Aorta (tissue), 5 donors: ENCODE data around the gene PRSS36. TPM values are rescaled to one million over a fixed set of nuclear protein-coding genes. Genes with fewer than 3 reads are reported as not detected.
"Not testable (repeated sequence)": the region's sequence is repeated elsewhere in the genome, so short reads cannot be mapped to it uniquely, and the experiment has no call there.

ENCODE experiments used
- ATAC-seq: fragments of 200-7000 bp; cut with Tn5 transposase; one replicate; pipeline ENCODE4 v1.9.1; 2022; ENCODE audit warnings: moderate library complexity; ENCODE audit not compliant: low FRiP score
- DNase-seq, 2 donors: peaks; one replicate each; pipeline ENCODE4 v3.0.0-alpha.2; 2020
- H3K27ac ChIP-seq, 2 donors: one replicate each; pipeline ENCODE4 v1.5.1; 2013; ENCODE audit warnings: low read length in 2 of 2, mild to moderate bottlenecking in 2 of 2, moderate library complexity in 2 of 2, control low read depth in 1 of 2, inconsistent platforms in 1 of 2, low read depth in 1 of 2
- H3K27me3 ChIP-seq, 2 donors: one replicate each; pipeline ENCODE4 v1.6.1; 2013; ENCODE audit warnings: control low read depth in 1 of 2, low read length in 1 of 2, mild to moderate bottlenecking in 1 of 2, moderate library complexity in 1 of 2; ENCODE audit not compliant: insufficient read depth in 2 of 2, control insufficient read depth in 1 of 2
- H3K36me3 ChIP-seq, 2 donors: one replicate each; pipeline ENCODE4 v1.6.1; 2013; ENCODE audit warnings: control low read depth in 1 of 2, low read length in 1 of 2, mild to moderate bottlenecking in 1 of 2; ENCODE audit not compliant: insufficient read depth in 2 of 2, control insufficient read depth in 1 of 2
- H3K4me1 ChIP-seq, 2 donors: one replicate each; pipeline ENCODE4 v1.6.1; 2013; ENCODE audit warnings: low read length in 2 of 2, control low read depth in 1 of 2, mild to moderate bottlenecking in 1 of 2, moderate library complexity in 1 of 2; ENCODE audit not compliant: insufficient read depth in 2 of 2, control insufficient read depth in 1 of 2
- H3K4me3 ChIP-seq, 2 donors: one replicate each; pipeline ENCODE4 v1.5.1; 2013; ENCODE audit warnings: low read length in 2 of 2, control low read depth in 1 of 2, mild to moderate bottlenecking in 1 of 2
- H3K9me3 ChIP-seq: one replicate; pipeline ENCODE4 v1.6.1; 2013; ENCODE audit warnings: mild to moderate bottlenecking, low read length; ENCODE audit not compliant: control insufficient read depth
- WGBS, 2 donors: extraction: QIAGEN DNeasy Blood & Tissue Kit; methylation state at CpG; one replicate each; pipeline ENCODE4 v1.1.7; 2013; 5-methylcytosine and 5-hydroxymethylcytosine counted together
- intact Hi-C, 2 donors: fragments of 100-400 bp; cut with DNase I; formaldehyde crosslinking; loops; one replicate each; pipeline versions ENCODE4 v1.14.2 to v1.15.0; 2022
- long read RNA-seq, 2 donors: library from polyadenylated mRNA; unstranded; transcript quantifications; one replicate each; pipeline ENCODE4 v2.0.0, GENCODE V29; 2020 to 2021
- polyA plus RNA-seq, 2 donors: library from polyadenylated mRNA; stranded (reverse); fragments of 200-250 nt; gene quantifications; one replicate each; pipeline ENCODE4 v1.2.3, GENCODE V29; 2013
- total RNA-seq, 2 donors: library from RNA; stranded (reverse); fragmentation: NEBNext Ultra II Directional; extraction: Animal tissue kit (Norgen Biotek cat#: 25700); gene quantifications; one replicate each; pipeline ENCODE4 v1.2.1, GENCODE V29; 2021
- donor health status: healthy with polysubstance abuse.
- donor health status: Bipolar disorder and iron deficiency.
- donor health status: DM: no; HTN: no; CAD: no.
- donor health status: DM: no; HTN: no; CAD: no.
- donor health status: DM: yes; HTN: yes; CAD: no.

Gene PRSS36
- total RNA-seq (1 to 10 TPM; 3.5 to 8.8 TPM), polyA plus RNA-seq (1 to 10 TPM; 4.2 to 5.1 TPM)
- long read RNA-seq, donor 1, partial matches to known transcripts = 2 of 4 reads
- long read RNA-seq, donor 1, other reads (novel, unspliced or antisense) = 2 of 4 reads
- long read RNA-seq, donor 2, partial matches to known transcripts = 4 of 7 reads
- long read RNA-seq, donor 2, other reads (novel, unspliced or antisense) = 3 of 7 reads

GRCh38 chr16:31149894-31150890 is at the start of gene PRSS36:
PRSS36 (minus strand) TSS chr16:31150066; CDS start chr16:31150035, 31 bp downstream.
- Histone ChIP-seq H3K36me3 (no peaks in the 10 kb centered on the region), H3K9me3 (no peaks in the 10 kb centered on the region), H3K27ac (no peak within 1 kb of the TSS), H3K27me3 (no peaks in the 10 kb centered on the region), H3K4me1 (no peaks in the 10 kb centered on the region), H3K4me3 (no peak within 1 kb of the TSS)
- DNase-seq (no peak), ATAC-seq (no peak)
- WGBS, 2 donors = 76 to 86% methylated on average over 10 to 11 of the region's 11 CpGs
- intact Hi-C loops = loop anchor here in 1 of 2 donors (10.0 kb wide), 1 partner anchor 165 kb away; the partner anchor contains the start of gene HSD3B7

GRCh38 chr16:31199430-31200041 is 49.7 kb upstream of the PRSS36 start:
- H3K4me1 ChIP-seq = no peaks in the 10 kb centered on the region
- H3K9me3 ChIP-seq = no peaks in the 10 kb centered on the region
- ATAC-seq (no peak), DNase-seq (peak; percentile 5 to 19)
- WGBS, 2 donors = 88 to 92% methylated on average over 5 of the region's 5 CpGs
- H3K36me3 ChIP-seq = no peaks in the 10 kb centered on the region
- no peak overlapping the region for H3K27ac ChIP-seq
- H3K27me3 ChIP-seq = no peaks in the 10 kb centered on the region
- no peak overlapping the region for H3K4me3 ChIP-seq
- intact Hi-C loops = no loop called here

GRCh38 chr16:31198207-31198882 is 48.5 kb upstream of the PRSS36 start:
- no peaks in the 10 kb centered on the region for H3K27me3 ChIP-seq
- no peak overlapping the region for H3K27ac ChIP-seq
- H3K4me3 ChIP-seq = no peak overlapping the region
- H3K36me3 ChIP-seq = peaks cover 0 to 3% of the 10 kb centered on the region in 2 donors
- H3K4me1 ChIP-seq = no peaks in the 10 kb centered on the region
- no peaks in the 10 kb centered on the region for H3K9me3 ChIP-seq
- peak; percentile 36 to 67 for DNase-seq
- intact Hi-C loops = no loop called here
- WGBS, 2 donors = 51 to 59% methylated on average over 7 of the region's 7 CpGs
- ATAC-seq = no peak

GRCh38 chr16:31196324-31197088 is 46.6 kb upstream of the PRSS36 start:
- peak; percentile 21 to 67 for DNase-seq
- no peaks in the 10 kb centered on the region for H3K9me3 ChIP-seq
- no peak overlapping the region for H3K27ac ChIP-seq
- H3K27me3 ChIP-seq = no peaks in the 10 kb centered on the region
- intact Hi-C loops = no loop called here
- no peak for ATAC-seq
- WGBS, 2 donors = 90 to 91% methylated on average over 17 of the region's 17 CpGs
- H3K4me1 ChIP-seq = no peaks in the 10 kb centered on the region
- peaks cover 4 to 5% of the 10 kb centered on the region in 2 donors for H3K36me3 ChIP-seq
- no peak overlapping the region for H3K4me3 ChIP-seq

GRCh38 chr16:31195861-31196260 is 46.0 kb upstream of the PRSS36 start:
- H3K9me3 ChIP-seq, H3K36me3 ChIP-seq, H3K27ac ChIP-seq, H3K4me1 ChIP-seq, intact Hi-C loops, H3K27me3 ChIP-seq, ATAC-seq, H3K4me3 ChIP-seq: not testable (repeated sequence)
- 95 to 96% methylated on average over 11 of the region's 11 CpGs for WGBS, 2 donors
- peak; percentile 12 to 34 for DNase-seq

GRCh38 chr16:31194898-31195297 is 45.0 kb upstream of the PRSS36 start:
- intact Hi-C loops = no loop called here
- ATAC-seq (no peak), DNase-seq (peak in 1 of 2 donors; percentile 3)
- Histone ChIP-seq H3K27ac (no peak overlapping the region), H3K9me3 (no peaks in the 10 kb centered on the region), H3K27me3 (no peaks in the 10 kb centered on the region), H3K4me1 (no peaks in the 10 kb centered on the region), H3K36me3 (peaks cover 9 to 15% of the 10 kb centered on the region in 2 donors), H3K4me3 (no peak overlapping the region)
- 84 to 86% methylated on average over 7 of the region's 7 CpGs for WGBS, 2 donors

- ATAC-seq = no peak
- peak in 1 of 2 donors; percentile 30 for DNase-seq
- no peaks in the 10 kb centered on the region for H3K4me1 ChIP-seq
- 83 to 92% methylated on average over 2 of the region's 2 CpGs for WGBS, 2 donors
- no peak overlapping the region for H3K4me3 ChIP-seq
- intact Hi-C loops = no loop called here
- H3K27me3 ChIP-seq = no peaks in the 10 kb centered on the region
- H3K36me3 ChIP-seq = peaks cover 13 to 17% of the 10 kb centered on the region in 2 donors
- no peak overlapping the region for H3K27ac ChIP-seq
- H3K9me3 ChIP-seq = no peaks in the 10 kb centered on the region
These were observed 44.0 kb upstream of the PRSS36 start for GRCh38 chr16:31193874-31194273.
